HG03460 (cell line): Measurements from ENCODE around the gene ARL6IP6.

Experiments used
- ATAC-seq: cut with Tn5 transposase; IDR thresholded peaks from one replicate; pipeline ENCODE4 v1.9.1; 2021; ENCODE audit not compliant: unreplicated experiment

The ARL6IP6 gene

GRCh38 chr2:152792974-152793373 lies 74.6 kb downstream of the ARL6IP6 start:
- no peak for ATAC-seq

- no peak for ATAC-seq
Observed at GRCh38 chr2:152796941-152797340, 78.5 kb downstream of the ARL6IP6 start.

- no peak for ATAC-seq
Observed at GRCh38 chr2:152804687-152805408, 86.4 kb downstream of the ARL6IP6 start.

GRCh38 chr2:152811916-152812315 lies 93.5 kb downstream of the ARL6IP6 start:
- ATAC-seq: no peak
